Measurements from ENCODE around the gene ELAC1. TPM values are rescaled to one million over a fixed set of nuclear protein-coding genes. Genes with fewer than 3 reads are reported as not detected.
A peak's percentile ranks its signal among the peaks of the same experiment; 100 is the strongest.

The ELAC1 gene
- total RNA-seq, 2 donors from 2014 or later: 9.6 to 10.2 TPM

DNA sequence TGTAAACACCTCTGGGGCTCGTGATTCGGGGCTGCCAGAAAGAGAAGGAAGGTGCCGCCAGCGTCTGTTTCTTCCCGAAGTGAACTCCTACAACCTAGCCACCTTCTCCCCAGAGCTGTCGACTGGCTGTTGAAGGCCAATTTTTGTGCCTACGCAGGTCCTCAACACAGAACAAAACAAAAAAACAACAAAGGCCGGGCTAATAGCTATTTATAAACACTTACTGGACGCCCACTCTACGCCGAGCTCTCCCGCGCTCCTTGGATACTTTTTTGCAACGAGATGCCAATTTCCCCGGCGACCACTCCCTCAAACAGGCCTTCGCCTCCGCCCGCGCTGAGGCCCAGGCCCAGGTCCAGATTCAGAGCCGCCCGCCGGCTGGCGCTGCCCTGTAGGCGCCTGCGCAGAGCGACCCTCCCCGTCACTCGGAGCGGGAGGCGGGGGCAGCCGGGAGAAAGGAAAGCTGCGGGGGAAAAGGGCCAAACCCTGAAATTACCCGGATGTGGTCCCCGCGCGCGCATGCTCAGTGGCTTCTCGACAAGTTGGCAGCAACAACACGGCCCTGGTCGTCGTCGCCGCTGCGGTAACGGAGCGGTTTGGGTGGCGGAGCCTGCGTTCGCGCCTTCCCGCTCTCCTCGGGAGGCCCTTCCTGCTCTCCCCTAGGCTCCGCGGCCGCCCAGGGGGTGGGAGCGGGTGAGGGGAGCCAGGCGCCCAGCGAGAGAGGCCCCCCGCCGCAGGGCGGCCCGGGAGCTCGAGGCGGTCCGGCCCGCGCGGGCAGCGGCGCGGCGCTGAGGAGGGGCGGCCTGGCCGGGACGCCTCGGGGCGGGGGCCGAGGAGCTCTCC, 62.1 kb downstream of the ELAC1 start, which contains the start of gene SMAD4:
Gene SMAD4, plus strand, starts transcription at position 520 of the 843 bp plus-strand sequence. CDS start 16,834 bp downstream, outside the sequence.
- peaks cover 59% of the 10 kb centered on the region for H3K4me1 ChIP-seq
- DNase-seq (peak; percentile 96 to 98 (median 96)), ATAC-seq (peak; percentile 95)
- TF ChIP-seq, protein P1, sequence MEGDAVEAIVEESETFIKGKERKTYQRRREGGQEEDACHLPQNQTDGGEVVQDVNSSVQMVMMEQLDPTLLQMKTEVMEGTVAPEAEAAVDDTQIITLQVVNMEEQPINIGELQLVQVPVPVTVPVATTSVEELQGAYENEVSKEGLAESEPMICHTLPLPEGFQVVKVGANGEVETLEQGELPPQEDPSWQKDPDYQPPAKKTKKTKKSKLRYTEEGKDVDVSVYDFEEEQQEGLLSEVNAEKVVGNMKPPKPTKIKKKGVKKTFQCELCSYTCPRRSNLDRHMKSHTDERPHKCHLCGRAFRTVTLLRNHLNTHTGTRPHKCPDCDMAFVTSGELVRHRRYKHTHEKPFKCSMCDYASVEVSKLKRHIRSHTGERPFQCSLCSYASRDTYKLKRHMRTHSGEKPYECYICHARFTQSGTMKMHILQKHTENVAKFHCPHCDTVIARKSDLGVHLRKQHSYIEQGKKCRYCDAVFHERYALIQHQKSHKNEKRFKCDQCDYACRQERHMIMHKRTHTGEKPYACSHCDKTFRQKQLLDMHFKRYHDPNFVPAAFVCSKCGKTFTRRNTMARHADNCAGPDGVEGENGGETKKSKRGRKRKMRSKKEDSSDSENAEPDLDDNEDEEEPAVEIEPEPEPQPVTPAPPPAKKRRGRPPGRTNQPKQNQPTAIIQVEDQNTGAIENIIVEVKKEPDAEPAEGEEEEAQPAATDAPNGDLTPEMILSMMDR (IDR thresholded peaks at IDR 0.05): peak in 1 of 7 experiments; percentile 5
- peak; percentile 91 to 95 (median 94) for TF ChIP-seq POLR2A (IDR thresholded peaks at IDR 0.05)
- H3K4me3 ChIP-seq: peak within 1 kb of the TSS; percentile 42 to 53
- peak within 1 kb of the TSS; percentile 95 to 98 (median 98) for H3K27ac ChIP-seq
- H3K27me3 ChIP-seq: no peaks in the 10 kb centered on the region
- H3K36me3 ChIP-seq (replicated peaks in 1 of 2; ENCODE audit: insufficient read depth in 1 of 2, low read depth in 2 of 2): no peaks in the 10 kb centered on the region
- no peaks in the 10 kb centered on the region for H3K9me3 ChIP-seq
- WGBS, 2 donors: 0 to 1% methylated on average over 22 to 63 of the region's 79 CpGs
- intact Hi-C loops (cut with DNase I): loop anchor here (10.0 kb wide), 1 partner anchor 55 kb away; no protein-coding TSS in a partner anchor

DNA sequence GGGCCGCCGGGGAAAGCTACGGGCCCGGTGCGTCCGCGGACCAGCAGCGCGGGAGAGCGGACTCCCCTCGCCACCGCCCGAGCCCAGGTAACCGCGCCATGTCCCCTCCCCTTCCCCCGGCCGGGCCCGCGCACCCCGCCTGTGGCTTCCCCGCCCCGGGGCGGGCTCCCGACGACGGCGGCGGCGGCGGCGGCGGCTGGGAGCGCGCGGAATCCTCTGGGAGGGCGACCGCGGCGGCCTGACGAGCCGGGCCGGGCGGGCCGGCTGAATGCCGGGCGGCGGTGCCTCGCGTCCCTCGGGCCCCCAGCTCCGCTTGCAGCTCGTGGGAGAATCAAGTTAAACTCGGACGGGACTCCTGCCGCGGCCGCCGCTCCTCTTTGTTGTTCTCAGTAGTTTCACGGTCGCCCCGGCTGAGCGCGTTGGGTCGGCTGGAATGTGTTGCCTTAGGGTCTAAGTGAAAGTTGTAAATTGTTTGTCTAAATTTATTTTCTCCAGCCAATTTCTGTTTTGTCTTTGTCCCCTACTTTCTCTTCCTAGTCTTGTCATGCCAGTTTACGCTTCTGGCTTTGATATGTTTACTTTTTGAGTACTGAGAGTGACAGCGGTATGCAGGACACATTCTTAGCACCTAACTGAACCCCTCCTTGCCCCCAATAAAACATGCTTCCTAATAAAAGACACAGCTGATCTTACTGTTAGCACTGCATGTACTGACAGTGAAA, 62.9 kb downstream of the ELAC1 start:
- H3K4me1 ChIP-seq: peaks cover 66% of the 10 kb centered on the region

DNA sequence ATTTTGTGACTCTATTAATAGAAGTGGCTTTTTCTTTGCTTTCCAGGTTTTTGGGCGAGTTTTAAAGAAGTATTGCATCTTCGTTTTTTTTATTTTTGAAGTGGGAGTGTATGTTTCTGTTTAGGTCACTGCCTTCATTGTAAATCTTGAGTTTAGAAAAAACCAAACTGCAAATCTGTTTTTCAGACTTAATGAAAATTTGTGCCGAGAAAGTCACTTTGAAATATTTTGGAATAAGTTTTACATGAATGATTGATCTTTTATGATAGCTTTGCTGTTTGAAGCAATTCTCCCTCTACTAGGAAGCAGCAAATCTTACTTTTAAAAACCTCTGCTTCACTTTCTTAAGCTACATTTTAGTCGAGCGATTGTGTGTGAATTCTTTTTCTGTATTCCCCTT, 64.4 kb downstream of the ELAC1 start:
- ATAC-seq: no peak
- no peaks in the 10 kb centered on the region for H3K9me3 ChIP-seq
- TF ChIP-seq, protein P1 (IDR thresholded peaks at IDR 0.05): no peak
- no peak for TF ChIP-seq POLR2A (IDR thresholded peaks at IDR 0.05)
- intact Hi-C loops (cut with DNase I): loop anchor here (10.0 kb wide), 1 partner anchor 57 kb away; no protein-coding TSS in a partner anchor
- no peaks in the 10 kb centered on the region for H3K27me3 ChIP-seq
- H3K27ac ChIP-seq: no peak overlapping the region
- peaks cover 80% of the 10 kb centered on the region for H3K4me1 ChIP-seq
- 6 to 16% methylated on average over 5 of the region's 5 CpGs for WGBS, 2 donors
- no peak overlapping the region for H3K4me3 ChIP-seq
- no peak for DNase-seq
- no peaks in the 10 kb centered on the region for H3K36me3 ChIP-seq (replicated peaks in 1 of 2; ENCODE audit: insufficient read depth in 1 of 2, low read depth in 2 of 2)

More for the DNA sequence above, 62.9 kb downstream of the ELAC1 start:
- 0% methylated on average over 12 to 31 of the region's 66 CpGs for WGBS, 2 donors
- ATAC-seq: peak; percentile 82
- Histone ChIP-seq H3K27me3 (no peaks in the 10 kb centered on the region), H3K27ac (peak overlapping the region; percentile 95 to 98 (median 98)), H3K9me3 (no peaks in the 10 kb centered on the region), H3K36me3 (replicated peaks in 1 of 2; ENCODE audit: insufficient read depth in 1 of 2, low read depth in 2 of 2) (no peaks in the 10 kb centered on the region), H3K4me3 (peak overlapping the region; percentile 42 to 53)
- no peak for TF ChIP-seq POLR2A (IDR thresholded peaks at IDR 0.05)
- TF ChIP-seq, protein P1 (IDR thresholded peaks at IDR 0.05): no peak
- intact Hi-C loops (cut with DNase I): loop anchor here (10.0 kb wide), 1 partner anchor 56 kb away; no protein-coding TSS in a partner anchor
- DNase-seq: peak; percentile 74 to 82 (median 77)

DNA sequence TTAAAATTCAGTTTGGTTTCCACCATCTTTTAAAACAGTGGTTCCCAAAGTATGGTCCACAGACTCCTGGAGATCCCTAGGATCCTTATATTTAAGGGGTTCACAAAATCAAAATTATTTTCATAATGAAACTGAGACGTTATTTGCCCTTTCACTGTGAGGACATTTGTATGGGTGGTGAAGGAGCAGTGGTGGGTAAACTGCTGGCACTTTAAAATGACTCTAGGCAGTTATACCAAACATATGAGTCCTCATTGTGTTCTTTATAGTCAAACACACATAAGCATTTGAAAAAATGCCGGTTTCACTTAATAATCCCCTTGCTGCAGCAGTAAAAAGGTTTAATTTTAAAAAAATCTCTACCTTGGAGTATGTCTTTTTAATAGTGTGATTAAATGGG, 69.4 kb downstream of the ELAC1 start:
- WGBS, 2 donors: 36 to 44% methylated on average over 2 of the region's 2 CpGs
- no peaks in the 10 kb centered on the region for H3K27me3 ChIP-seq
- no peaks in the 10 kb centered on the region for H3K36me3 ChIP-seq (replicated peaks in 1 of 2; ENCODE audit: insufficient read depth in 1 of 2, low read depth in 2 of 2)
- DNase-seq (no peak), ATAC-seq (no peak)
- peaks cover 90% of the 10 kb centered on the region for H3K4me1 ChIP-seq
- H3K9me3 ChIP-seq: no peaks in the 10 kb centered on the region
- TF ChIP-seq, protein P1 (IDR thresholded peaks at IDR 0.05): no peak
- TF ChIP-seq POLR2A (IDR thresholded peaks at IDR 0.05): no peak
- peak overlapping the region in 2 of 4 donors; percentile 57 to 65 for H3K27ac ChIP-seq
- H3K4me3 ChIP-seq: no peak overlapping the region
- intact Hi-C loops (cut with DNase I): loop anchor here (10.0 kb wide), 1 partner anchor 62 kb away; no protein-coding TSS in a partner anchor

Small RNA genes lying within 50 kb of the gene (small RNA-seq; reads per million reads assigned to genes)
- gene RF00019: not detected

Other genes with a start within 250 kb of the ELAC1 start
- under 1 TPM; 0.26 to 0.66 TPM for gene MRO, start 148.0 kb upstream of the ELAC1 start, total RNA-seq
- gene ME2, start 88.9 kb upstream of the ELAC1 start, total RNA-seq: 10 to 100 TPM; 24.1 to 29.3 TPM
- 100 to 1,000 TPM in 1 of 2 donors, 10 to 100 TPM in 1; 78.6 to 173 TPM for gene SMAD4, start 62.2 kb downstream of the ELAC1 start, total RNA-seq
- gene MEX3C, start 229.6 kb downstream of the ELAC1 start, total RNA-seq: 10 to 100 TPM; 16.5 to 16.6 TPM

Measured in body of pancreas (tissue), 4 donors.